Activated naive CD4-positive, alpha-beta T cell treated with anti-CD3 and anti-CD28 coated beads, Interleukin-2, amount 50 U/mL, for 24 hours (primary cell): ENCODE data around the gene SNX30.

ENCODE experiments used
- H3K27ac Mint-ChIP-seq: one replicate; pipeline ENCODE4 v1.8.0; 2021; ENCODE audit warnings: mild to moderate bottlenecking, mixed read lengths
- H3K27me3 Mint-ChIP-seq: one replicate; pipeline ENCODE4 v1.8.0; 2021; ENCODE audit warnings: mixed read lengths
- H3K36me3 Mint-ChIP-seq: one replicate; pipeline ENCODE4 v1.8.0; 2021; ENCODE audit warnings: mixed read lengths
- H3K4me1 Mint-ChIP-seq: one replicate; pipeline ENCODE4 v1.8.0; 2021; ENCODE audit warnings: mixed read lengths
- H3K4me3 Mint-ChIP-seq: one replicate; pipeline ENCODE4 v1.8.0; 2021; ENCODE audit warnings: mild to moderate bottlenecking, mixed read lengths
- H3K9me3 Mint-ChIP-seq: one replicate; pipeline ENCODE4 v1.8.0; 2021; ENCODE audit warnings: mixed read lengths

SNX30 gene

DNA sequence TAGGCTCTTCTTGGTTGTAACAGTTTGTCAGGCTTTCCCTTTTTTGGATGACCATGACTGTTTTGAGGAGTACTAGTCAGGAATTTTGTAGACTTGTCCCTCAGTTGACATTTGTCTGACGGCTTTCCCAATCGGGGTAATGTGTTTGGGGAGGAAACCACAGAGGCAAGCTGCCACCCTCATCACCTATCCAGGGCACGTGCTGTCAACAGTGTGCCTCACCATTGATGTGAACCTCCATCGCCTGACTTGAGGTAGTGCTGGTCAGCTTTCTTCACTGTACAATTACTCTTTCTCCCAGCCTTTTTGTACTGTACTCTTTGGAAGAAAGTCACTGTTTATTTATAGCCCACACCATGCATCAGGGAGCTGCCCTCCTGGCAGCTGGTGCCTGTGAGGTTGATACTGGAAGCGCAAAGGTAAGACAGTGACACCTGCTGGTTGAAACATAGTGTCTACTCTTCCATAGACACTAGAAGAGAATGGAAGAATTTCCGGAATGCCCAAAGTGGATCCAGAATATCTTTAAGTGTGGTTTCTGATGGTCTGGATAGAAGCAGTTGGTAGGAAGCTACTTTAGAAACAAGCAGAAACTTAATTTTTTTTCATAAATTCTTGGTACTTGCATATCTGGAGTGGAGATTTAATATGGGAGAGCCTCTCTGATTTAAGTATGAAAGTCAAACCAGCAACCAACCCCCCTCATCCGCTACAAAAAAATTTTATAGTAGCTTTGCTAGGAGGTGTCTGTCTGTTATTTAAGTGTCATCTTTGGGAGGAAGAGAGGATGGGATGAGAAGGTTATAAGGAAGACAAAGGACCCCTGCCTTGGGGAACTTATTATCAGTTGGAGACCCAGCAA lies 69.3 kb downstream of the SNX30 start:
- Mint-ChIP-seq H3K27me3 (no peaks in the 10 kb centered on the region), H3K4me3 (no peak overlapping the region), H3K36me3 (peaks cover 16% of the 10 kb centered on the region), H3K4me1 (peaks cover 6% of the 10 kb centered on the region), H3K27ac (peak overlapping the region; percentile 25), H3K9me3 (no peaks in the 10 kb centered on the region)

DNA sequence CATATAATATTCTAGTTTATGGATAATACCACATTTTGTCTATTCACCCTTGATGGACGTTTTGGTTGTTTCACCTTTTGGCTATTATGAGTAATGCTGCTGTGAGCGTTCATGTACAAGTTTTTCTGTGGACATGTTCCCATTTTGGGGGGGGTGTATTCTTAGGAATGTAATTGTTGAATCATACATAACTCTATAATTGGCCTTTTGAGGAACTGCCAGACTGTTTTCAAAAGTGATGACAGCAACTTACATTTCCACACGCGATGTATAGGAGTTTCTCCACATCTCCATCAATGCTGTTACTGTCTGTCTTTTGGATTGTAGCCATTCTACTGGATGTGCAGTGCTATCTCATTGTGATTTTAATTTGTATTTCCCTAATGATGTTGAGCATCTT lies 70.3 kb downstream of the SNX30 start:
- no peaks in the 10 kb centered on the region for H3K27me3 Mint-ChIP-seq
- H3K4me1 Mint-ChIP-seq: peaks cover 6% of the 10 kb centered on the region
- H3K9me3 Mint-ChIP-seq: no peaks in the 10 kb centered on the region
- no peak overlapping the region for H3K27ac Mint-ChIP-seq
- peaks cover 20% of the 10 kb centered on the region for H3K36me3 Mint-ChIP-seq
- no peak overlapping the region for H3K4me3 Mint-ChIP-seq

DNA sequence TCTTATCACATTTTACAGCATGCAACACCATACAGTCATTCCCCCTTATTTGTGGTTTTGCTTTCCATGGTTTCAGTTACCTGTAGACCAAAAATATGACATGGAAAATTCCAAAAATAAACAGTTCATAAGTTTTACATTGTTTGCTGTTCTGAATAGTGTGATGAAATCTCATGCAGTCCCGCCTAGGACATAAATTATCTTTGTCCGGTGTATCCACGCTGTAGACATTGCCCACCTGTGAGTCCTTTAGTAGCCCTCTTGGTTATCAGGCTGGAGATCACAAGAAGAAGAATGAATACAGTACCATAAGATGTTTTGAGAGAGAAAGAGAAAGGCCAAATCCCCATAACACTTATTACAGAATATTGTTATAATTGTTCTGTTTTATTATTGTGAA lies 72.1 kb downstream of the SNX30 start:
- Mint-ChIP-seq H3K4me1 (no peaks in the 10 kb centered on the region), H3K4me3 (no peak overlapping the region), H3K27me3 (no peaks in the 10 kb centered on the region), H3K36me3 (peaks cover 25% of the 10 kb centered on the region), H3K9me3 (no peaks in the 10 kb centered on the region), H3K27ac (no peak overlapping the region)

DNA sequence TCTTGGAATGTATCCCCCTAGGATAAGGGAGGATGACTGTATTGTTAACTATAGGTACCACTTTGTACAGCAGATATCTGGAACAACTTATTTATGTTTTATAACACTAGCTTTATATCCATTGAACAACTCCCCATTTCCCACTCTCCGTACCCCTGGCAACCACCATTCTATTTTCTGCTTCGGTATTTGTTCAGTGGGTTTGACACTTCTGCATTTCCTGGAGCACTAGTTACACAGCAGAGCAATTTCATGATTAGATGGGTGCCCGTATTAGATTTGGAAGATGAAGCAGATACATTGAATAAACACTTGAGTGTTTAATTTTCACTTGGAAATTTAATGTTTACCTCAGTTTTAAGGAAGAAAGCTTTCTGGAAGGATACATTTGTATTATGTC lies 72.7 kb downstream of the SNX30 start:
- Mint-ChIP-seq H3K27ac (no peak overlapping the region), H3K9me3 (no peaks in the 10 kb centered on the region), H3K4me1 (no peaks in the 10 kb centered on the region), H3K27me3 (no peaks in the 10 kb centered on the region), H3K36me3 (peaks cover 23% of the 10 kb centered on the region), H3K4me3 (no peak overlapping the region)

DNA sequence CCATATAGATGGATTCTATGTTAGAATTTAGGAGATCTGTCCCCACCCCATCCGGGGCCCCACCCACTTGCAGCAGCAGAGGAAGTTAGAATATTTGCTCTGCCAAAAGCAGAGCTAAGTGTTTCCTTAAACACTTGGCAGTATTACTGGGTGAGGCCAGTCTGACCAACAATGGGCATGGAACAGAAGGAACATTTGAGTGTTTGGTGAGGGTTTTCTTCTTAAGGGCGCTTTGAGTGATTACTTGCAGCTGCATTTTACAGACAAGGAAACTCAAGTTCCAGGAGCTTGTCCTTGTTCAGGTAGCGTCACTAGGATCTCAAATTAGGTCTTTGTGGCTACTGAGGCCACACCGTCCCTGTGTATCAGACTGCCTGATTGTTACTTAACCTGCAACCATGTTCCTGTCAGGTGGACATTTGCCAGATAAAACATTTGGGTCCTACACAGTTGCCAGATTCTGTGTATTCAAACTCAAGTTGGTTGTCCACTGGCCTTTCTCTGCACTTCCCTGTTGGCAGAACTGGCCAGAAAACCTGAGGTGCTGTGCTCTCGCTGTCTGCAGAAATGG lies 80.8 kb downstream of the SNX30 start:
- peaks cover 12% of the 10 kb centered on the region for H3K36me3 Mint-ChIP-seq
- H3K27ac Mint-ChIP-seq: no peak overlapping the region
- no peaks in the 10 kb centered on the region for H3K27me3 Mint-ChIP-seq
- peaks cover 4% of the 10 kb centered on the region for H3K4me1 Mint-ChIP-seq
- no peak overlapping the region for H3K4me3 Mint-ChIP-seq
- H3K9me3 Mint-ChIP-seq: no peaks in the 10 kb centered on the region

DNA sequence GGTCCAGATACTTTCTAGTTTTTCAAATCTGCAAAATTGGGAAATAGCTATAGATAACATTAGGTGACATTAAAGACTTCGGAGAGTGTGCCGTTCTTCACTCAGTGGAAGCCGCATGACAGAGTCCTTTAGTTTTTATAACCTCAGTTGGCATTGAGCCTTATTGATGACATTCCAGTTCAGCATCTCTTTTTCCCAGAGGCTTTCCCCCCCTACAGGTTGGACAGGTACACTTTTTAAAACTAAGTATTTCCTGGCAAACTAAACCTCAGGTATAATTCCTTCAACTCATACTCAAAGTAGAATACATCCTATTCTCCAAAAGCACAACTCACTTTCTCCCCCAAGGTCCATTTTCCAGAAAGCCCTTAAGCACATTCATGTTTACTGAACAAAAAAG lies 81.4 kb downstream of the SNX30 start:
- no peaks in the 10 kb centered on the region for H3K9me3 Mint-ChIP-seq

DNA sequence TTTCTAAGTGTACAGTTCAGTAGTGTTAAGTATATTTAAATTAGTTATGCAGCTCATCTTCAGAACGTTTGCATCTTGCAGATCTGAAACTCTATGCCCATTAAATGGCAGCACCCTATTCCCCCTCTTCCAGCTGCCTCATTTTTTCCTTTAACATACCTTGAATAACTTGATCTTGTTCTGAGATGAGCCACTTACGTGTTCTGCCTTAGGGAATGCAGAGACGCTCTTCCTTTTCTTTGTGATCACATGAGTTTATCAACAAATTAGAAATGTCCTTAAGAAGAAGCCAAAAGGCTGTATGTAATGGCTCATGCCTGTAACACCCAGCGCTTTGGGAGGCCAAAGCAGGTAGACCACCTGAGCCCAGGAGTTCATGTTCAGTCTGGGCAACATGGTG lies 82.5 kb downstream of the SNX30 start:
- H3K27ac Mint-ChIP-seq: no peak overlapping the region
- H3K36me3 Mint-ChIP-seq: peaks cover 12% of the 10 kb centered on the region
- peaks cover 4% of the 10 kb centered on the region for H3K4me1 Mint-ChIP-seq
- H3K4me3 Mint-ChIP-seq: no peak overlapping the region
- no peaks in the 10 kb centered on the region for H3K9me3 Mint-ChIP-seq
- no peaks in the 10 kb centered on the region for H3K27me3 Mint-ChIP-seq

More for the DNA sequence above, 81.4 kb downstream of the SNX30 start:
- Mint-ChIP-seq H3K27ac (no peak overlapping the region), H3K36me3 (peaks cover 11% of the 10 kb centered on the region), H3K4me1 (peaks cover 4% of the 10 kb centered on the region), H3K4me3 (no peak overlapping the region), H3K27me3 (no peaks in the 10 kb centered on the region)

DNA sequence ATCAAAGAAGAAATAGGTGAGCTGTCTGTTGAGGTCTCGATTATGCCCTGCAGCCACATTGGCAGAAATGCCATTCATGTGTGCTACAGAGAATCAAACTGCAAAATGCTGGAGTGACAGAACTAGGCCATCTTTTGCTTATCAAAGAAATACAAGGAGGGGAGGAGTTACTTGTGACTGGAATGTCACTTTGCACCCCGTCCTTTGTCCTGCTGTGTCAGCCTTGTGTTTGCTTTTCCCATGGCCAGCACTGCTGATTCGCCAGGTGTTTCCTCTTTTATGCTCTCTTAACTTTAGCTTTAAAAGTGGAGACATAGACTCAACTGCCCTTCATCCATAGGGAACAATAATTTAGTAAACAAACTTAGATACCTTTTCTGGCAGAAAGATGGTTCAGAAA lies 85.8 kb downstream of the SNX30 start:
- no peak overlapping the region for H3K4me3 Mint-ChIP-seq
- H3K9me3 Mint-ChIP-seq: no peaks in the 10 kb centered on the region
- peaks cover 22% of the 10 kb centered on the region for H3K36me3 Mint-ChIP-seq
- no peak overlapping the region for H3K27ac Mint-ChIP-seq
- no peaks in the 10 kb centered on the region for H3K27me3 Mint-ChIP-seq
- H3K4me1 Mint-ChIP-seq: no peaks in the 10 kb centered on the region

DNA sequence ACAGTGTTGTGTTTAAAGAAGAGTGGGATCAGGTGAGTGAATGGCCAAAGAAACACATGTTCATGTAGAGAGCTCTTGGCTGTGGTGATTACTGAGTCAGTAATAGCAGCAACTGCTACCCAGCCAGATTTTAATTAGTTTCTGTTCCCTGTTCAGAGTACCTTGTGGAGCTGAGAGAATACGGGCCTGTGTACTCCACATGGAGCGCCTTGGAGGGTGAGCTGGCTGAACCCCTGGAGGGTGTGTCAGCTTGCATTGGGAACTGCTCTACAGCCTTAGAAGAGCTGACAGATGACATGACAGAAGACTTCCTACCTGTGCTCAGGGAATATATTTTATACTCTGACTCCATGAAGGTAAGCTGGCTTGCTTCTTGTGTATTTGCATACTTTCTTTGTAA lies 87.8 kb downstream of the SNX30 start:
- no peak overlapping the region for H3K4me3 Mint-ChIP-seq
- H3K36me3 Mint-ChIP-seq: peaks cover 19% of the 10 kb centered on the region
- no peaks in the 10 kb centered on the region for H3K4me1 Mint-ChIP-seq
- H3K27me3 Mint-ChIP-seq: no peaks in the 10 kb centered on the region
- no peak overlapping the region for H3K27ac Mint-ChIP-seq
- H3K9me3 Mint-ChIP-seq: no peaks in the 10 kb centered on the region

DNA sequence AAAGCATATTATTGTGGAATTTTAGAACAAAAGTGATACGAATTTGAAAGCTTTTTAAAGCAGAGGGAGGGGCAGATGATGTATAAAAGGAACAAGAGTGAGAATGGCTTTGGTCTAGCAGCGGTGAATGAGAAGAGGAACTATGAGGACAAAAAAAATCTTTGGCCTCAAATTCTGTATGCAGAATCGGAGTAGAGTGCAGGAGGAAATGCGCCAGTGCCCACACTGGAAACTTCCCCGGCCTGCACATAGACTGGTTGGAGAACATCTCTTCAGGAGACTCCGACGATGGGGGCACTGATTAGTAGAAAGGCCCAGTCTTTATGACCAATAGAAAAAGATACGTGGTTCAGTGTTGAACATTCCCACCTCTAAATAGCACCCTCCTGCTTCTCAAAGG lies 88.8 kb downstream of the SNX30 start:
- H3K4me1 Mint-ChIP-seq: peaks cover 5% of the 10 kb centered on the region
- H3K27me3 Mint-ChIP-seq: no peaks in the 10 kb centered on the region
- H3K9me3 Mint-ChIP-seq: no peaks in the 10 kb centered on the region
- H3K36me3 Mint-ChIP-seq: peaks cover 18% of the 10 kb centered on the region
- H3K27ac Mint-ChIP-seq: no peak overlapping the region
- no peak overlapping the region for H3K4me3 Mint-ChIP-seq

DNA sequence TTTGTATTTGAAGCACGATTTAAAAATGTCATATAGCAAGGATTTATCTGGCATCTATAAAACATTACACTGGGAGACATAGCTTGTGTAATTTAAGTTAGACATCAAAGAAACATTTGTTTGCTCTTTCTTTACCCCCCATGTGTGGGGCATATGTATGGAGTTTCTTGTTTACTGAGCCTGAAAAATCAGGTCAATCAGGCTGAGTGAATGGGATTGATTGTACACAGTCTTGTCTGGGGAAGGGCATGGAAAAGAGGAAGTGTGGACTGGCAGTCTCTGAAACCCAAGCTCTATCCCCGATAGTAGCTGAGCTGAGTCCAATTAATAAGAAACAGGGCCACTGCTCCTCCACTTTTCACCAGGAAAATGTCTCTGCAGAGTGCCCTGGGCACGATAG lies 90.7 kb downstream of the SNX30 start:
- peaks cover 14% of the 10 kb centered on the region for H3K4me1 Mint-ChIP-seq
- H3K9me3 Mint-ChIP-seq: no peaks in the 10 kb centered on the region
- H3K27me3 Mint-ChIP-seq: no peaks in the 10 kb centered on the region
- no peak overlapping the region for H3K27ac Mint-ChIP-seq
- H3K36me3 Mint-ChIP-seq: peaks cover 16% of the 10 kb centered on the region
- H3K4me3 Mint-ChIP-seq: no peak overlapping the region

DNA sequence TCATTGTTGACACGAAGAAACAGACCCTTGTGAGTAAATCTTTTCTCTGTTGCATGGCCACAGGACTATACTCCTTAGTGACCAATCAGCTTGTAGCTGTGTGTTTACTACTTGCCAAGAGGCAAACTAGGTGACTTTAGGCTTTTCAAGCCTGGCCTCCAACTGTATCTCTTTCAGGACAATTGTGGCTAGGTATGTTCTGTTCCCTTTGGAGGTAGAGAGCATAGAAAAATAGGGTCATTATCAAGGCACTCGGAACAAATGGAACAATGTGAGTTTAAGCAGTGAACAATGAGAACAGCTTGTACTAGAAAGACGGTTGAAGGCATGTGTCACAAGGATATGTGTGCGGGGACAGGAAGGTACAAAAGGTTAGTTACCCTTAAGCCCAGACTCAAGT lies 92.0 kb downstream of the SNX30 start:
- Mint-ChIP-seq H3K36me3 (peaks cover 13% of the 10 kb centered on the region), H3K4me3 (no peak overlapping the region), H3K9me3 (no peaks in the 10 kb centered on the region), H3K4me1 (peaks cover 14% of the 10 kb centered on the region), H3K27me3 (no peaks in the 10 kb centered on the region), H3K27ac (no peak overlapping the region)

DNA sequence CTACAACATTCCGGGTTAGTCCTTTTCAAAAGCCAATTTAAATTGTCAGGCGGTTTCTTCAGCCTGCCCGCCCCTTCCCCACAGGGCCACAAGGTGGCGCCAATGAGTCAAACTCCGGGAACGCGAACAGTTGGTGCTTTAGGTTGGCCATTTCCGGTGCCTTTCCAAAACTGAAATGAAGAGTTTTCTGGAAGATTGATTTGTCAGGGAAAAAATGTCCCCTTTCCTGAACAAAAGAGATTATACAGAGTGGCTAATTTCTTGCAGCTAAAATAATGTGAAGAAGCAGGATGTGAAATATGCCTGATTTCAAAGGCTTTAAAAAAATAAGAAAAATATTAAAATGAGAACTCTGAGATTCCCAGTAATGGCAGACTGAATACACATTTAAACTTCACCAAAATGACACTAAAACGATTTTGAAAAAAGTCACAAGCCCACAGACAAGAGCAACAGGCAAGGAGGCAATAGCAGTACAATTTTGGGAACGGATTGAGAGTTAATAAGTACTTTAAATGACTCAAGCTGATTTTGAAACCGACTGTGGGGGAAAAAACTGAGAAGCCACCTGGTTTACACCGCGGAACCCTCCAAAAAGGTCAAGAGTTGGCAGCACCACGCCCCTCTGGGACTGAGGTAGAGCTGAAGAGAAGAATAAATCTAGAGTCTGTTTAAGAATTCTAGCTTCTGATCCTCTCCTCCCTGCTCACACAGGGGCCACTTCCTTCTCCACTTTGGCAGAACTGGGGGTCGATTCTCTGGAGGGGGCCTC lies 94.4 kb downstream of the SNX30 start:
- Mint-ChIP-seq H3K9me3 (no peaks in the 10 kb centered on the region), H3K27me3 (no peaks in the 10 kb centered on the region), H3K36me3 (no peaks in the 10 kb centered on the region), H3K4me1 (peaks cover 14% of the 10 kb centered on the region), H3K27ac (no peak overlapping the region), H3K4me3 (no peak overlapping the region)

DNA sequence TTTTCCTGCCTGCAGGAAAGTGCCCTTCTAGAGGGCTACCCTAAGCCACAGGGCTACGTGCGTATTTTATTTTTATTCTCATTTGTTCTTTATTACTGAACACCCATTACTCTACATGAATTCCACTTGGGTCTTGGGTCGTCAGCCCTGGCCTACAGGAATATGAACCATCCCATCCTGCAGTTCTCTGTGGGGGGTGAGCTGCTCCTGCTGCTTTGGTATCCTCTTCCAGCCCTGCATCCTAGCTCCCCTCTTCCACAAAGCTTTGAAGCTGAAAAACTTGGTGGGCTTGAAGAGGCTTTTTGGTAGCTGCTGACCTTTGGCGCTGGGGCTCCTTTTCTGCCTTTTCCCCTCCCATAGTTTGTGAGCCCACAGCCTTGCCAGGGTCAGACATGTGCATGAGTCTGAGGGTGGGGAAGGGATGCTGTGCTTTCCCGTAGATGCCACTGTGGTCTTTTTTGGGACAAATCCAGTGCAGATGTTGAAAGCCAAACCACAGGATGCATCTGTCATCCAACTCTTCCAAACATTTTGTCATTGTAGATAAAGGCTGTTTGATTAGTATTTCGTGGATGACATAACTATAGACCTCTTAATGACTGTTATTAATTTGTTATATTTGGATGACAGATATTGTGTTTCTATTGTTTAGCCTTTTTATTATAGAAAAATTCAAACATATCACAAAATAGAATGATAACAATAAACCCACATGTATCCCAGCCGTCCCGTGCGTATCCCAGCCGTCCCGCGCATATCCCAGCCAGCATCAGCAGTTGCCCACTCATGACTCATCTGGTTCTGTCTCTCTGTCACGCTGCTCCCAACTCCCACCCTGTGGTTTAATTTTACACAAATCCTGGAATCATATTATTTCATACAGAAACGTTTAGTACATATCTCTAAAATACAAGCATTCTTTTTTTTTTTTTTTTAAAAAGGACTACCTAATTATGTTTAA lies 96.2 kb downstream of the SNX30 start:
- Mint-ChIP-seq H3K9me3 (no peaks in the 10 kb centered on the region), H3K4me1 (peaks cover 14% of the 10 kb centered on the region), H3K36me3 (peaks cover 4% of the 10 kb centered on the region), H3K27me3 (no peaks in the 10 kb centered on the region), H3K4me3 (no peak overlapping the region), H3K27ac (no peak overlapping the region)
